ENCODE results near the gene HHATL. TPM values are rescaled to one million over a fixed set of nuclear protein-coding genes. Genes with fewer than 3 reads are reported as not detected.

The HHATL gene
- total and polyA plus RNA-seq, 7 donors = 37.0 to 276 (median 166) TPM

- Histone ChIP-seq H3K4me1 (peaks cover 52% of the 10 kb centered on the region), H3K9me3 (no peaks in the 10 kb centered on the region), H3K27ac (peak overlapping the region; percentile 98), H3K27me3 (ENCODE audit: insufficient read depth in 3 of 3, low read length in 2 of 3) (no peaks in the 10 kb centered on the region), H3K4me3 (peak overlapping the region; percentile 78), H3K36me3 (ENCODE audit: insufficient read depth in 1 of 2, low read depth in 1 of 2) (peaks cover 0 to 14% of the 10 kb centered on the region in 2 donors)
- no peak for TF ChIP-seq CTCF (IDR thresholded peaks at IDR 0.05)
- DNase-seq (peak; percentile 77 to 87), ATAC-seq (peak; percentile 59 to 70 (median 63))
- 1% methylated on average over 32 to 94 of the region's 94 CpGs for WGBS, 3 donors
- intact Hi-C loops (cut with DNase I) = loop anchor here (2.0 to 10.0 kb wide), 3 partner anchors 47 to 90 kb away; no protein-coding TSS in a partner anchor
These were observed 48.0 kb downstream of the HHATL start for GRCh38 chr3:42654331-42655201.

DNA sequence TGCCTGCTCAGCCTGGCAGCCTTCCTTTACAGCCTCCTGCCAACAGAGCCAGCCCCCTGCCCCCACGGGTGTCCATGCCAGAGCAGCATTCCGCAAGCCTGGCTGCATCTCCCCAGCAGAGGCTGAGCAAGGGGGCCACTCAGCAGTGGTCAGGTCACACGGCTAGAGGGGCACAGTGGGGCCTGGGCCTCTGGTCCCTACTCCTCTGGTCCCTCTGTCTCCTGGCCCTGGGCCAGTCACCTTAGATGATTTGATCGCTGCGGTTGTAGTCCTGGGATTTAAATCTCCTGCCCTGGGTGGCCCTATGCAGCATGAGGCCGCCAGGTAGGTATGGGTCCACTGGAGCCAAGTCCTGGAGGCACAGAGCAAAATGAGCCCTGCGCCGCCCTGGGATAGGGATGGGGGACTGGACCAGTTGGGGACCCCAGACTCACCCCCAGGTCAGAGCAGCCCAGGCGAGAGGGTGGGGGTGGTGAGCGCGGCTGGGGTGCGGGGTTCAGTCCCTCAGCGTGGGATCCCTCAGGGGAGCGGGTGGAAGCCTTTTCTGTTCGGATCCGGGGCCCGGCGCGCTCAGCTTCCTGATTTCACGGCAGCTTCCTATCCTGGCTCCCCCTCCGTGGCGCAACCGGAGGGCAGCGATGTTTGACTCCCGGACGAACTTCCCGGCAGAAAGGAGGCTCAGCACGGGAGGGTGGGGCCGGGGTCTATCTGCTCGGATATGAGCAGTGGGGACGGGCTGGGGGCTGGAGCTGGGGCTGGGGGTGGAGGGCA, 48.9 kb downstream of the HHATL start, which contains the start of gene ZBTB47:
Gene ZBTB47, plus strand, starts transcription at position 138 of the 771 bp plus-strand sequence. CDS start 4,659 bp downstream, outside the sequence.
- H3K36me3 ChIP-seq (ENCODE audit: insufficient read depth in 1 of 2, low read depth in 1 of 2) = peaks cover 0 to 11% of the 10 kb centered on the region in 2 donors
- intact Hi-C loops (cut with DNase I) = loop anchor here (2.0 to 10.0 kb wide), 3 partner anchors 46 to 91 kb away; no protein-coding TSS in a partner anchor
- H3K27me3 ChIP-seq (ENCODE audit: insufficient read depth in 3 of 3, low read length in 2 of 3) = no peaks in the 10 kb centered on the region
- WGBS, 3 donors = 2% methylated on average over 26 to 31 of the region's 31 CpGs
- no peak for TF ChIP-seq CTCF (IDR thresholded peaks at IDR 0.05)
- peak within 1 kb of the TSS; percentile 78 for H3K4me3 ChIP-seq
- H3K27ac ChIP-seq = peak within 1 kb of the TSS; percentile 98
- peak; percentile 11 to 23 (median 14) for ATAC-seq
- no peaks in the 10 kb centered on the region for H3K9me3 ChIP-seq
- peaks cover 50% of the 10 kb centered on the region for H3K4me1 ChIP-seq
- peak; percentile 79 to 86 for DNase-seq

DNA sequence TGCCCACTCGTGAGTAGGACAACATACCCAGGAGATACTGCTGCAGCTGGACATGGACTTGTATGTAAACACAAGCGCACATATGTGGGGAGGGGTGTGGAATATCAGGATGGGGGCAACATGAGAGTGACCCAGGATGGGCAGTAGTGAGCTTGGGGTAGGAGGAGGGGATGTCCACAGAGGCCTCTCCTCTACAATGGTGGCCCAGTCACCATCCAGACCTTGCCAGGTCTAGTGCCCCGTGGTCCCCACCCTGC, 49.4 kb downstream of the HHATL start:
- H3K4me3 ChIP-seq = peak overlapping the region; percentile 78
- peaks cover under 1 to 11% of the 10 kb centered on the region in 2 donors for H3K36me3 ChIP-seq (ENCODE audit: insufficient read depth in 1 of 2, low read depth in 1 of 2)
- intact Hi-C loops (cut with DNase I) = loop anchor here (5.0 to 10.0 kb wide), 2 partner anchors 46 to 92 kb away; no protein-coding TSS in a partner anchor
- H3K27ac ChIP-seq = peak overlapping the region; percentile 98
- no peak for TF ChIP-seq CTCF (IDR thresholded peaks at IDR 0.05)
- no peaks in the 10 kb centered on the region for H3K27me3 ChIP-seq (ENCODE audit: insufficient read depth in 3 of 3, low read length in 2 of 3)
- no peak for DNase-seq
- peaks cover 45% of the 10 kb centered on the region for H3K4me1 ChIP-seq
- no peaks in the 10 kb centered on the region for H3K9me3 ChIP-seq
- WGBS, 3 donors = 24 to 27% (median 26%) methylated on average over 3 of the region's 3 CpGs
- peak; percentile 0 to 8 (median 4) for ATAC-seq

- intact Hi-C loops (cut with DNase I) = loop anchor here (5.0 to 10.0 kb wide), 2 partner anchors 45 to 92 kb away; no protein-coding TSS in a partner anchor
- WGBS, 3 donors = 27 to 39% (median 30%) methylated on average over 7 of the region's 7 CpGs
- no peaks in the 10 kb centered on the region for H3K9me3 ChIP-seq
- H3K27me3 ChIP-seq (ENCODE audit: insufficient read depth in 3 of 3, low read length in 2 of 3) = no peaks in the 10 kb centered on the region
- peaks cover 43% of the 10 kb centered on the region for H3K4me1 ChIP-seq
- peak; percentile 19 to 31 (median 27) for ATAC-seq
- TF ChIP-seq CTCF (IDR thresholded peaks at IDR 0.05) = no peak
- H3K36me3 ChIP-seq (ENCODE audit: insufficient read depth in 1 of 2, low read depth in 1 of 2) = peaks cover 5 to 14% of the 10 kb centered on the region in 2 donors
- peak overlapping the region; percentile 78 for H3K4me3 ChIP-seq
- H3K27ac ChIP-seq = peak overlapping the region; percentile 98
- peak; percentile 56 to 73 for DNase-seq
These were observed 49.8 kb downstream of the HHATL start for GRCh38 chr3:42652611-42653302.

Data from psoas muscle (tissue), 8 donors.